HG03135 (cell line): ENCODE data around the gene SH3RF3.

Source experiments
- ATAC-seq: cut with Tn5 transposase; IDR thresholded peaks from one replicate; pipeline ENCODE4 v1.9.1; 2021; ENCODE audit warnings: mild to moderate bottlenecking, moderate library complexity; ENCODE audit not compliant: unreplicated experiment

SH3RF3 gene

GRCh38 chr2:109402980-109403840 is 274.2 kb downstream of the SH3RF3 start:
- no peak for ATAC-seq

- ATAC-seq = no peak
Observed at GRCh38 chr2:109403841-109404201, 274.8 kb downstream of the SH3RF3 start.

GRCh38 chr2:109404681-109405080 is 275.7 kb downstream of the SH3RF3 start:
- ATAC-seq = no peak

DNA sequence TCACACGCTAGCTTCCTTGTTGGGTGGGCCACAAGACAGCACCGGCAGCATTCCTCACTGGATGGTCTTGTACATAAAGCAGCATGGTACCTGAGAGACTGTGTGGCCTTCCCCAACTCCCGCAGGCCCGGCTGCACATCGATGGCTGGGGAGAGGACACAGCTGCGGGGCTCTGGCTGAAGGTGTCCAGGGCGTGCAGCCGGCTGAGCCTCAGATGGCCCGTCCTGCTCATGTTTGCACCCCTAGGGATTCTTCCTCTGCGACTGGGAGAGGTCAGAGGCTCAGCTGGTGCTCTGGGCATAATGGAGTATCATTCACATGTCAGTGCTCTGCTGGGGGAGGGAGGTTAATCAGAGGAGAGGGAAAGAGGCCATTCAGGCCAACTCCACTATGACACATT is 276.9 kb downstream of the SH3RF3 start:
- no peak for ATAC-seq

DNA sequence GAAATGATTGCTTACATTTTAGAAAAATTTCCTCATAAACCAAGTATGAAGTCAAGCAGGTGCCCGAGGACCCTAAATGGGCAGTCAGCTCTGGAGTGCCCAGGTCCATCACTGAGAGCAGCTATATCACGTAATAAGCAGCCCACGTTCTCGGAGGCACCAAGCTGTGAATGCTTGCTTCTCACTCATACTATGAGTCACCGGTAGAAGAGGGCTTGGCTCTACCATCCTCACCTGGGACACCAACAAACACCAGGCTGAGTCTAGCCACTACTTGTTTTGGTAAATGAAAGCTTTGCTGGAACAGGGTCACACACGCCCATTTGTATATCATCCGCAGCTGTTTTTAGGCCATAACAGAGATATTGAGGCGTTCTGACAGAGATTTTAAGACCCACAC is 277.3 kb downstream of the SH3RF3 start:
- ATAC-seq = no peak

- ATAC-seq = no peak
Observed at GRCh38 chr2:109407276-109408042, 278.5 kb downstream of the SH3RF3 start.

- ATAC-seq = no peak
Observed at GRCh38 chr2:109408043-109408335, 279.0 kb downstream of the SH3RF3 start.

DNA sequence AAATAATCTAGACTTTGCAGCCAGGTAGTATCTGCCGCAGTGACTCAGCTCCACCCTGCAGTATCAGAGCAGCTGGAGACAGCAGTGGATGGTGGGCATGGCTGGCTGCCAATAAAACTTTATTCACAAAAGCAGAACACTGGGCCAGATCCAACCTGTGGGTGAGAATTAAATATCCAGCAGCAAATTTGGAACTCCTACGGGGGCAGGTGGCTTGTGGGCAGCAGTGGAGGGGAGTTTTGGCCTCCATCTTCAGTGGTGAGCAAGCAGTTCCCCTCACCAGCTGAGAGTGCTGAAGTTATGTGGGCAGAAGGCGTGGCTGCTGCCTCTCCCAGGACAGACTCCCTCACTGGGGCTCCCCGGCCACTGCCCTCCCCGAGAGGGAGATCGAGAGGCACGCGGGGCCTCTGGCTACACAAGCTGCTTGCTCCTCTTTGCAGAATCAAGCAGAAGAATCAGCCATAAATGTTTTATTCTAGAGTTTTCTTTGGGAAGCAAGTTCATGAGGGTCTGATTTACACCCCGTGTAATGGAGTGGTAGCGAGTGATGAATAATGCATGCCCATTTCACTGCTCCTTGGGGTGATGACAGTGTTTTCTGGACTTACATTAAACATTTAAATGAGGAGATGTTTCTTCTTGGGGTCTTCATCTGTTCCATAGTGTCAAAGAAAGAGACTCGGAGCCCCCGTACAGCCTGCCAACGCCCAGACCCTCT is 280.5 kb downstream of the SH3RF3 start:
- ATAC-seq = no peak

GRCh38 chr2:109410039-109410815 is 281.2 kb downstream of the SH3RF3 start:
- ATAC-seq = no peak

GRCh38 chr2:109411640-109412325 is 282.8 kb downstream of the SH3RF3 start:
- ATAC-seq = no peak

GRCh38 chr2:109415581-109416013 is 286.6 kb downstream of the SH3RF3 start:
- no peak for ATAC-seq

- ATAC-seq = no peak
Observed at GRCh38 chr2:109417701-109418335, 288.8 kb downstream of the SH3RF3 start.

DNA sequence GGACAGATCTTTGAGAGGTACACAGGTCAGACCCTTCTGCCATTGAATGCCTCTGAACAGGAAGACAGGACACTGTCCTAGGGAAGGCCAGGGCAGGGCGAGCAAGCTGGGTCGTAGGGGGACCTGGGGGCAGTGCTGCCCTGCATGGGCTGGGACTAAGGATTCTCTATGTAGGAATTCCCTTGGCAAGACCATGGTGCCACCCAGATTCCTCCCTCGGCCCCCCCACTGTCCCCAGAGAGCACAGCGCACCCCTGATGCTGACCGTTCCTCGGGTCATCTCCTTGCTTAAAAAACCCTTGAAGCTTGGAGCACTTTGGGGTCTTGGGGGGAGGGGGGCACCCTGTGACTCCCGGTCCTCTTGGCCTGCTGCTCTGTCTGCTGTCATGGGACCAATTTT is 289.7 kb downstream of the SH3RF3 start:
- no peak for ATAC-seq

DNA sequence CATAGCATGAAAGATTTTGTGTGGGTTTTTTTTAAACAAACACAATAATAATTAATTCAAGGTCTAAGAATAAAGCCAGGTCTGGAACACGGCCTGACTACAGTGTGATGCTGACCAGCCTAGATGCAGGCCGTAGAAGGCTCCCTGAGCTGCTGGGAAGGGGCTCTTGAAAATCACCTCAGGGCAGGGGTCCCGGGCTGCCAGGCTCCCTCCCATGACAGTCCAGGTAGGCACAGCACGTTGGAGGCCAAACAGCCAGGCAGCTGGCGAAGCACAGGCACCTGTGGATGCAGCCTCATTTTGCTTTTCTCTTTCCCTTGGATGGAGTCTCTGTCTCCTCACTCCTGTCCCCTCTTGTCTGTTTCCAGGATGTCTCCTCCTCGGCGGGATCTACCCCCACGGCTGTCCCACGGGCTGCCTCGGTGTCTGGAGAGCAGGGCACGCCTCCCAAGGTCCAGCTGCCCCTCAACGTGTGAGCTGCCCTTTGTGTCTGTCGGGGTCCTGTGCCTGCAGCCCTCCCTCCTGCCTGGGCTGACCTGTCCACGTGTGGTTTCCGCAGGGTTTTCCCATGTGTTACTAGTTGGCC is 290.3 kb downstream of the SH3RF3 start:
- ATAC-seq = no peak

- ATAC-seq = no peak
Observed at GRCh38 chr2:109419960-109420370, 291.0 kb downstream of the SH3RF3 start.

DNA sequence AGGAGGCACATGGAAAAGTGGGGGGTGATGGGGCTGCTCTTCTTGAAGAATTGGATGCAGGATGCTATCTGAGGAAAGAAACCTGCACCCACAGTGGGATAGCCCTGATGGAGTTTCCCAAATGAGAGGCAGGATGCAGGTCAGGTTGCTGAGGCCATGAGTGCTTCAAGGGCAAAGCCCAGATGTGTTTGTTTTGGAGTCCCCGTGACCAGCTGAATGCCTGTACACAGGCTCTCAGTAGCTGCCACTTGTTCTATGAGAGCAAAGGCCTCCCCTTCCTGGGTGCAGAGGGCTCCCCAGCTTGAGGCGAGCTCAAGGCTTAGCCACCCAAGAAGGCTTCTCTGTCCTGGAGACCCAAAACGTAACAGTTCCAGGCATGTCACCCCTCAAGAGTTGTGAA is 292.1 kb downstream of the SH3RF3 start:
- no peak for ATAC-seq

DNA sequence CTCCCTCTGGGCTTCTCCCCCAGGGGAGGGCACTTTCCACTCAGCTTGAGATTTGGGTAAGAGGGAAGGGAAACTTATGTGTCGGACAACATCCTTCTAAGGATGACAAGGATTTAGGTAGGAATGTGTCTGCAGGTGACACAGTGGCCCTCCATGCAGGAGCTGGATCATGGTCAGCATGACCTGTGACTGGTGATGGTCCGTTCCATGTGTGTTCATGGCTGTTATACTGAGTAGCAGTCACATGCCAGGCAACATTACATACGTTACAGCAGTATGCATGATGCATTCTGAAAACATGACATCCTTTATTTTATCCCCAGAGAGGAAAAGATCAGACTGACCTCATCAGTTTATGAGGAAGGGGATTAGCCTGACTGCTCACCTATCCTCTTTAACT is 292.6 kb downstream of the SH3RF3 start:
- ATAC-seq = no peak

DNA sequence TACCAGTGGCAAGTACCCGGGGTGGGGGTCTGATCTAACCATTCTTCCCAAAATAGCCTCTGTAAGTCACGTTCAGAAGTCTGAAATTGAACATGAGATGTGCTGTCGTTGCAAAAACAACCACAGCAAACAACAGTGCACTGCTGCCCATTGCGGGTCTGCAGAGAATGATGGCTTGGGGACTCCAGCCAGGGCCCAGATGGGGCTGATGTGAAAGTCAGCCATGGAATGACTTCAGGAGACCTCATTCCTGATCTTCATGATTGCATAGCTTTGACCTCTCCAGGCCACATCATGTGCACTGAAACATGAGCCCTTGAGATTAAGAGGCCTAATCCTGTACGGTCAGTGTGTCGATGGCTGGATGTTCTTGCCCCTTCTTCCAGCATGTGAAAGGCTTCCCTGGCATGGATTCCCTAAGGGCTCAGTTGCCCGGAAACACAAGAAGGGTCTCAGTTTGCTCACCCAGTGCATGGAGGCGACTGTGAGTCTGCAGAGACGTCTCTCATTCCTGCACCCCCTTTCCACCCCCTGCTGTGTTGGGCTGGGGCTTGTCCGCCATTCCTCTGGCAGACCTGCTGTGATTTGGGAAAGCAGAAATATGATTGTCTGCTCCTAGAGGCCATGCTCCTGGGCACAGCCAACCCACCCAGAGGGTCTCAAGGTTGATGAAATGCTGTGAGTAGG is 293.2 kb downstream of the SH3RF3 start:
- ATAC-seq = no peak
